Iris pigment epithelial cell (primary cell): ENCODE data around the gene KRT38.

Experiments
- DNase-seq: peaks from one replicate; pipeline ENCODE4 v3.0.0-alpha.2; 2011; ENCODE audit warnings: low read depth

The KRT38 gene

DNA sequence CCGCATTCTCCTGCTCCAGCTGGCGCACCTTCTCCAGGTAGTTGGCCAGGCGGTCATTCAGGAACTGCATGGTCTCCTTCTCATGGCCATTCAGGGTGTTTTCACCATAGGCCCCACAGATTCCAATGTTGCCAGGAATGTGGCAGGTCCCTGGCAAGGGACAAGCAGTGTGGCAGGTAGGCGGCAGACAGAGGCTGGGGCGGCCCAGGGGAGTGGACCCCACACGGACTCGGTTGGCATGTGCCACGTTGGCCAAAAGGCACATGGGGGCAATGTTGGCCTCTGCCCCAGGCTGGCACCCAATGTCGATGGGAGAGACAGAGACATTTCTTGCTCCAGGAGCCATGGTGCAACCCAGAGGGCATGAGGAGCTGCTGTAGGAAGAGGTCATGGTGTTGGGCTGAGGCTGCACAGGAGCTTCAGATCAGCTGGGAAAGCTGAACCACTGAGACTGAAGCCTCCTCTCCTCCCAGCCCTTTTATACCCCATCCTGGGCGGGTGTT is at the start of gene KRT38:
Gene KRT38 (minus strand): TSS at position 453 of the 503 bp plus-strand sequence. CDS start 62 bp downstream, at position 391.
- no peak for DNase-seq

DNA sequence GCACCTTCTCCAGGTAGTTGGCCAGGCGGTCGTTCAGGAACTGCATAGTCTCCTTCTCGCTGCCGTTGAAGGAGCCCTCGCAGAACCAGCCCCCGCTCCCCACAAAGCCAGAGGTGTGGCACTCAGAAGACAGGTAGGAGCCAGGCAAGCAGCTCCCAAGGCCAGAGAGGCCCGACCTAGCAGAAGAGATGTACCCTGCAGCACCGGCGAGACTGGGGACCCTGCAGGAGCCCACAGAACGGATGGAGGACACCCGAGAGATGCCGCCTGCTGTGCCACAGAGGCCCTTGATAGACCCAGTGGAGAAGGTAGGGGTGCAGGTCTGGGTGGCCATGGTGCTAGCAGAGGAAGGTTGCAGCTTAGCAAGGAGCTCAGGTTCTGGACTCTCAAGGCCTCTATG is 48.7 kb upstream of the KRT38 start, which contains the start of gene KRT36:
Gene KRT36 (minus strand): TSS at position 380 of the 400 bp plus-strand sequence. CDS start 46 bp downstream, at position 334.
- DNase-seq: no peak

DNA sequence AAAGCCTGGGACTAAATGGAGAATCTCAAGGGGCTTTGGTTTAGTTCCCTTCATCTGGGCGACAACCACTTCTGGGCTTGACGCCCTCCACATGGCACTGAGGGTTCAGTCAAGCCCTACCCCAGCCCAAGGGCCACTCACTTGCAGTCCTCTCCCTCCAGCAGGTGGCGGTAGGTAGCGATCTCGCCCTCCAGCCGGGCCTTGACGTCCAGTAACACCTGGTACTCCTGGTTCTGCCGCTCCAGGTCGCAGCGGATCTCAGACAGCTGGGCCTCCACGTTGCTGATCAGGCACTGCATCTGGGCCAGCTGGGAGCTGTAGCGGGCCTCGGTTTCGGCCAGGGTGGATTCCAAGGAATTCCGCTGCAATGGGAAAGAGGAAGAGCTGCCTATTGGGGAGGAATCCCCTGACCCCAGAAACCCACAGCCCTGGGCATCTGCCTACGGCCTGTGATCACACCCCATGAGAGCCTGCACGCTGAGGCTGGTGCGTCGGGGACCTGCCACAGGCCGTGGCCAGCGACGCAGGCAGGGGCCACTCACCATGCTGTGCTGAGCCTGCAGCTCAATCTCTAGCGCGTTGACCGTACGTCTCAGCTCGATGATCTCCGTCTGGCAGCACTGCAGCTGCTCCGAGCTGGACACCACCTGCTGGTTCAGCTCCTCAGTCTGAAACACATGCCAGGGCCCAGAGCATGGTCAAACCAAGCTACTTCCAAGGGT is 46.2 kb upstream of the KRT38 start:
- no peak for DNase-seq

DNA sequence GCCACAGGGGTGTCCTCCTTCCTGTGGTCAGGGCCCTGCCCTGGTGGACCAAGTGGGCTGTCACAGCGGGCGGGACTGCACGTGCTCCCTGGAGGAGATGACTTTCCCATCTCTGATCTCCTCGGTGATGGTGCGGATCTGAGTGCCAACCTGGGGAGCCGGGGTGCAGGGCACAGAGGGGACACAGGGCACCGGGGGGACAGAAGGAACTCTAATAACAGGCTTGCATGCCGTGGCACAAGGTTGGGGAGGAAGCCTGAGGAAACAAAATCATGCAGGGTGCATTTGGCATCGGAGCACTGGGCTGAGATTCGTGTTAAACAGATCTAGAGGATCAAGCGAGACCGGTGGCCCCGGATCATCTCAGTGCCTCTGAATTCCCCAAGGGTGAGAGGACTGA is 45.5 kb upstream of the KRT38 start:
- no peak for DNase-seq

DNA sequence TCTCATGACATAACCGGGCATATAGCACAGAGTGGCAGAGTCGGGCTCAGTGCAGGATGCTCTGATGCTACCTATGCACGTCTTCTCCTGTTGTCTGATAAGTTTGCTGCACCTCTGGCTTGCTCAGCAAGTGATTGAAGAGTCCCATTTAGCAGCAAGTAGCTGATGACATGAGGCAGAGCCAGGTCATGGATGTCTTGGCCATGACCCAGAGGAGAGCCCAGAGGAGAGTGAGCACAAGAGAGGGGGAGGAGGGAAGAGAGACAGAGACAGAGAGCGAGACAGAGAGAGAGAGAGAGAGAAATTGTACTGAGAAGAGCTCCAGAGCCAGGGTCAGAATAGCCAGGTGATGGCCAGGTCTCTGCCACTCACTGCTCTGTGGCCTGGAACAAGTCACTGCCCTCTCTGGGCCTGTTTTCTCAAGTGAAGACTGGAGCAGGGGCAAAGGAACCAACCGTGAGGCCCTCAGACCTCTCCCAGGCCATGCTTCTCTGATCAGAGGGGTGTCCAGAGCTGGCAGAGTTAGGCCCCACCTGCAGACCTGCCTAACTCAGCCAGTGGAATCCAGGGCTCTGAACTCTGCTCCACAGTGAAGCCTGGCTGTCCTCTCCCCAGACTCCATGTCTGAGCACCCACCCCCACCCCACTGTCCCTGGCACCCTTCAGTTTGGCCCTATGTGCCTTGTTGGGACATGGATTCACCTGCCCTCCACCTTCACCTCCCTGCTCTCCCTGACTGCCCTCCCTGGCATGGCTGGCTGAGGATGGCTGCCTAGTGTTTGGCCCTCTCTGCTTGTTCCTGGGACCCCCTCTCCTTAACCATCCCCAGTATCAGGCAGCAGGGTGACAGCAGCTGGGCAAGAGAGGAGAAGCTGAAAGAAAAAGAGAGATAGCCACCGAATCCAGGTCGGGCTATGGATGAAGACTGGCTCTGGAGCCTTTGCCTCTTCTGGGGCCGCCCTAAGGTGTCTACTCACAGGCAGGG is 44.4 kb upstream of the KRT38 start:
- no peak for DNase-seq

DNA sequence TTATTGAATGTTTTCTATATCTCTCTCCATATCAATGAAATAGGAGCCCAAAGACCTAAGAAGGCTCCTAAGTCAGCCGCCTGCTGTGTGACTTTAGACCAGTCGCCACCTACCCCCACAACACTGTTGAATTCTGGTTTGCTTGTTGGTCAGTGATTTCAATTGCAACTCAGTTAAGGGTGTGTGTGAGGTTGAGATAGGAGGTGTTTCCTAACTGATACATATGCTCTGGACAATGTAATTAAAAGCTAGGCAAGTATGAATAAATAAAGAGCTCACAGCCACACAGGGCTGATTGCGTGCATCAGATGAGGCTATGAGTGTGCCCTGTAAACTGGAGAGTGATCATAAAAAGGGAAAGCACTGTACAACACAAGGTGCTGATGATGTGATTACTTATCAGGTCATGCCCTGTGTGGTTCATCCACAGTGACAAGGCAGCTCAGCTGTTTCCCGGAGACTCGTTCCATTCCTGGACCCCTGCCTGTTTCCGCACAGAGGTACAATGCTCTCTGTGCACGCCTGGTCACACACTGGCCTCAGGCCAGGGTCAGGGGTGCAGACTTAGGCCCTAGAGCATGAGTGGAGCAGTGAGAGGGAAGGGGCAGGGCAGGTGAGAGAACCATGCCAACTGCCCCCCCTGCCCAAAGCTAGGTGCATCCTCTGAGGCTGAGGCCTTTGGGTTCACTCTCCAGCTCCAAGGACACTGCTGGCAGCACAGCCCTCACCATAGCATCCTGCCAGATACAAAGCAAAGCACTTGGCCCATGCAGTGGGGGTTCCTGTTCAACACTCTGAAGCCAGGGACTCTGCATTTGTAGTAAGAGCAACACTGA is 43.4 kb upstream of the KRT38 start:
- peak; percentile 17 for DNase-seq

DNA sequence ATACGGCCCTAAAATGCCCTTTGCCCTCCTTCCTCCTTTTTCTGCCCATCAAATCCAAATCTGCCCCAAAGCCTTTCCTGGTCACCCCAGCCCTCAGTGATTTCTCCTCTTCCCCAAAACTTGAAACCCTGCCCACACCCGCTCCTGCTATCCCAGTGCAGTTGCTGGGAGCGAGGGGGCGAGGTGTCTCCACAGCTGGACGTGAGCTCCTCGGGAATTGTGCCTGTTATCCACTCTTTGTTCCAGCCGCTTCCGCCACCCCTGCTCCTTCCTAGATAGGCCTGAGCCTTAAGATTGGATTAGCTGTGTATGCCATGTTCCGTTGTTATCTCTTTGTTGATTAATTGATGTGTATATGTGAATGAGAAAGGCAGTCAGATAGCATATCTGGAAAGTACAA is 42.7 kb upstream of the KRT38 start:
- no peak for DNase-seq

DNA sequence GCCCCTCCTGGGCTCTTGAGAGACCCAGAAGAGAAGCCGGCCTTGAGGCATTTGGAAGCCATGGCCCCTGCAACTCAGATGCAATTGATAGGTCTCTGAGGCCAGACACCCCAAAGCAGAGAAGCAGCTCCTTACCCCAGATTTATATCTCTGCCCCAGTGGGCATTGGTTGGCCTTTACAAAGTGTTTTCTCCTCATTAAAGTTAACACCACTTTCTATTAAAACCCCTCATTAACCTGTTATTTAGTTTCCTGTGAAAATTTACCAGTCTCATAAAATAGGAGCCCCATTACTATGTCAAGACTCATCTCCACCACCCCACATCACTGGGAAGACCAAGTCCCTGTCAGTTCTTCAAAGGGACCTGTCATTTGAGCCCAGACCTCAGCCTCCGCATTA is 40.3 kb upstream of the KRT38 start, which contains the start of gene KRT35:
Gene KRT35 (minus strand): TSS at position 116 of the 400 bp plus-strand sequence. CDS start 54 bp downstream, at position 62.
- DNase-seq: no peak

DNA sequence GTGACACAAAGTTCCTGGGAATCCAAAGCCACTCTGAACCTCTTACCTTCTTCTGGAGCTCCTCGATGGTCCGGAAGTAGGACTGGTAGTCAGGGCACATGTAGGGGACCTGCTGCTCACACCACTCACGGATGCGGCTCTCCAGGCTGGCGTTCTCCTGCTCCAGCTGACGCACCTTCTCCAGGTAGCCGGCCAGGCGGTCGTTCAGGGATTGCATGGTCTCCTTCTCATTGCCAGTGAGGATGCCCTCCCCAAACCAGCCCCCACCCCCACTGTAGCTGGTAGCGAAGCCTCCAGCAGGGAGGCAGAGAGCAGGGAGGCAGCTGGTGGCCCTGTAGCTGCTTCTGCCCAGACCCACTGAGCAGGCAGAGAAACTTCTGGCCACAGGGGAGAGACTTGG is 39.8 kb upstream of the KRT38 start:
- no peak for DNase-seq

DNA sequence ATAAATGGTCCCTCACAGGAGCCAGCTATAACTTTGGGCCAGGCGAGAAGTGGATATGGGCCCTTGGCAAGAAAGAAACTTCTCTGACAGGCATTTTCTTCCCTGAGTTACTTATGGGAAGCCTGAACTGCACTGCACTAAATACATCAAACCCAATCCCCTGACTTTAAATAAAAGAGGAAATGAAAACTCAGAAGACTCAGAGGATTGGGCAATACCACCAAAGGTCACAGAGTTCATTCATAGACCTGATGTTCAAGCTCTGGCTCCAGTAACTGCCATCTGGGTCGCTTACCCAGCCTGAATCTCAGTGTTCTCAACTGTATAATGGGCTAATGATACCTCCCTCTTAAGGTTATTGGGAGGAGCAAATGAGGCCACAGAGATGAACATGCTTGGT is 39.4 kb upstream of the KRT38 start:
- DNase-seq: no peak

DNA sequence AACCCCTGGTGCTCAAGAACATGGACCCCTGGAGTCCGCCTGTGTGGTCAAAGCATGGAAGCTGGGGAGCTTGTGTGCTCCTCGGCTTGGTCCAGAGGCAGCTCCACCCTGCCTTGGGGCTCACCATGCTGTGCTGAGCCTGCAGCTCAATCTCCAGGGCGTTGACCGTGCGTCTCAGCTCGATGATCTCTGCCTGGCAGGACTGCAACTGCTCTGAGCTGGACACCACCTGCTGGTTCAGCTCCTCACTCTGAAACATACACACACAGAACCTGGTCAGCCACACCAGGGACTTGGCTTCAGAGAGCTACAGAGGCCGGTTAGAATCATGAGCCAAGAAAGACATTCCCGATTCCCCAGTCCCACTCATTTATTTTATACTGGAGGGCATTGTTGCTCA is 37.5 kb upstream of the KRT38 start:
- no peak for DNase-seq

DNA sequence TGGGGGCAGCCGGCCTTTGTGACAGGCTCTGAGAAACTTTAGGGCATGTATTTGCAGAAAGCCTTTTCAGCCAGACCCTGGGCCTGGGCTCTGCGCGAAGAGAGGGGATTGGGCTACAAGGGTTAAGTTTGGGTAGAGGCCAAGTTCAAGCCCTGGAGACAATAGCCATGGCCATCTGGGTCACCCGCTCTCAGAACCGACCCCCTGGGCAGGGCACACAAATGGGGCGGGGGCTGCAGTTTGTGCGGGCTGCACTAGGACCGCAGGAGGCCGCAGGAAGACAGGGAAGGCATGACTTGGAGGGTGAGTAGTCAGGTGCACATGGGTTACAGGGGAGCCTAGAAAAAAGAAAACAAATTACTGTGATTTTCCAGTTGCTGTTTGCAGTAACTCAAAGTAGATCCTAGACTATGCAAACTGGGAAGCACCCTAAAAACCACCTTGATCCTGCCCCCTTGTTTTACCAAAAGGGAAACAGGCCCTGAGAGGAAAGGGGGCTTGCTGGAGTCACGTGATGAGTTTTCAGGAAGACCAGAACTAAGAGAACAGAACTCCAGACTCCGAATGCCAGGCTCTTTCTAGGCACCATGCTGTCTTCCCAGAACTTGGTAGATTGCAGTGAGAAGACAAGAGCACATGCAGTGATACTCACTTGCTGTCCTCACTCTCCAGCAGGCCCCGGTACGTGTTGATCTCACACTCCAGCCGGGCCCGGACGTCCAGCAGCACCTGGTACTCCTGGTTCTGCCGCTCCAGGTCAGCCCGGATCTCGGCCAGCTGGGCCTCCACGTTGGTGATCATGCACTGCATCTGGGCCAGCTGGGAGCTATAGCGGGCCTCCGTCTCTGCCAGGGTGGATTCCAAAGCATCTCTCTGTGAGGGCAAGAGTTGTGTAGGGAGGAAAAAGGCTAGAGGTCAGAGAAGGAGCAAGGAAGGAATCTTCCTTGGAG is 36.4 kb upstream of the KRT38 start:
- DNase-seq: no peak

DNA sequence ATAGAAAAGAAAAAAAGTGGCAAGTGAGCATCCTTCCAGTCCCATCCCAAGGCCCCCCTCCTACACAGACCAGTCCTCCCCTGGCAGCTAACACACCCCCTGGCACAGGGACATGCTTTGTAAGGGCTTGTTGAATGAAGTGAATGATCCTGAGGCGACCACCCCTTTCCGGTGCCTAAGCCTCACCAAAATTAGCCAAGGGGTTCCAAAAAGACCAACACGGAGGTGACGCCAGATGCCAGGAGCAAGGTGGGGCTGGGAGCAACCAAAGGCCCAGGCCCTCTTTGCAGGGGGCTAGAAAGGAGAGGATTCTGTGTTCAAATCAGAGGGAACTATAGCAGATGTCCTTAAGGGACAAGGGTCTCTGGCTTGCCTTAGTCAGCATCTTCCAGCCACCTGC is 34.6 kb upstream of the KRT38 start:
- no peak for DNase-seq

DNA sequence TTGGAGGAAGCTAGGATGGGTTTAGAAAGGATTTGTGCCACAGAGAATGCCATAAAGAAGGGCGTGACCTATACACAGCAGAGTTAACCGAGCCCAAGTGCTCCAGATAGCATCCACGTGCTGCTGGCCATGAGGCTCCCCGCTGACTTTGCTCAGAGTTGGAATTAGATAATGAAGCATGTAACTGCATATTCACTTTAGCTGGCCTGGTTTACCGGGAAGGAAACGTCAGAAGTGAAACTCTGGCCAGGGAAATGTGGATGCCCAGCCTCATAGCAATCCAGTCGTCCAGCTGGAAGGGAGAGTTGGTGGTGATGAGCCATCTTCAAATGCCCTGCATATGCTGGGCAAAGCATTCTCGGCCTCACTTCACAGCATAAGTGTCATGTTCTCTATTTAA is 34.1 kb upstream of the KRT38 start:
- DNase-seq: no peak

DNA sequence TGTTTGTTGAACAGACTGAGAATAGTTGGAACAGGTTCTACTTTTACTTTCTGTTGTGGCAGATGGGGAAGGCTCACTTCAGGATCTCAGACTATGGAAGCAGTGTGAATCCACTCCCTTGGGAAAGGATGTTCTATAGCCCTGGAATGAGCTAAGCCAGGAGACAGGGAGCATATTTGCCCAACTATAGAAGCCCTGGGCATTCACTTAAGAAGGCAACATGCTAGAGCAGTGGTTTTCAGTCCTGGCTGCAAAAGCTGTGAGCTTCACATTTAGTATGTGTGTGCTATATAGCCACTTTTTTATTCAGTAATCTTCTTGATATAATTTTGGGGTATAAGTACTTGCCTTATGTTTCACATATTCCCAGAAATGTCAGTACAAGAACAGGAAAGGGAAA is 27.6 kb upstream of the KRT38 start:
- DNase-seq: no peak

DNA sequence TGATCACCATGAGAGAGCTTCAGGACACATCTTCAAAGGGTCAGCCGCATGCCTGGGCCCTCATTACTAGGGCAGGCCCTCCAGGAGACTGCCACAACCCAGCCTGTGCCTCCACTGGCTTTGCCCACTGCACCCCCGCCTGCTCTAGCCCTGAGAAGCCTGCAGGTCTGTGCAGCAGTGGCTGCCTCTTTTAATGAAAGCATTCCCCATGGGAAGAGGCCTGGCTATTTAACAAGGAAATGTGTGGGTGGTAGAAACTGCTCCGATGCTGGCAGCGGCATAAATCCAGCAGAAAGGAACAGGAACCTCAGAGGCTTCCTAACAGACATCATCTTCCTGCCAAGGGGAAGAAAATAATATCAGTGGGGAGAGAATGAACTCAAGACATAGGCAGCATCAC is 26.8 kb upstream of the KRT38 start:
- DNase-seq: no peak

DNA sequence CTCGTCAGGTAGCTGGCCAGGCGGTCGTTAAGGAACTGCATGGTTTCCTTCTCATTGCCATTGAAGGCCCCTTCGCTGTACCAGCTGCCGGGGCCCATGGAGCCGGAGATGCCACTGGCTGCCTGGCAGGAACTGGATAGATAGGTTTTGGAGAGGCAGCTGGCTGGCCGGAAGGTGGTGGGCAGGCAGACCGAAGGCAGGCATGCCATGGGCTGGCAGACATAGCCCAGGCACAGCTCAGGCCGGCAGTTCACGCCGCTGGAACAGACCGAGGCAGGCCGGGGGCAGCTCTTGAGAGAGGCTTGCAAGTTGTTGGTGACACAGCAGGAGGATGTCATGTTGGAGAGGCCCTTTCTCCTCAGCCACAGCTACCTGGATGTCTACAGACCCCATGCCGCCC is 26.2 kb upstream of the KRT38 start, which contains the start of gene KRT32:
Gene KRT32 (minus strand): TSS at position 399 of the 400 bp plus-strand sequence. CDS start 61 bp downstream, at position 338.
- no peak for DNase-seq

DNA sequence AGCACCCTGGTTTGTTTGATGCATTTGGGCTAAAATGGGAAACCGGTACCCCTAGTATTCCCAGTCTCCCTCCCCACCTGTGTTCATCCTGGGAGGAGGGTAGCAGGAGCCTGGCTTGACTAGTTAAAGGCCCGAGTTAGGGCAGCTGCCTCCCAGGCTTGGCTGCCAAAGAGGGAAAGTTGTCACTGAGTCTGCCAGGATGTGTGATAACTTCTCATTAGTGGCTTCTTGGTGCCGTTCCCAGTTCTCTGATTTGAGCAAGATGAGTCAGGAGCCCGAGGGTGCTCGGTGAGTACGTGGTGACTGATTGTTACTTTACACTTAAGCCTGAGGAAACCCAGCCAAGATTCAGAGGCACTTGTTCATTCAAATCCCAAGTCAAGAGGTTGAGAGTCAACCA is 23.9 kb upstream of the KRT38 start:
- peak; percentile 95 for DNase-seq

DNA sequence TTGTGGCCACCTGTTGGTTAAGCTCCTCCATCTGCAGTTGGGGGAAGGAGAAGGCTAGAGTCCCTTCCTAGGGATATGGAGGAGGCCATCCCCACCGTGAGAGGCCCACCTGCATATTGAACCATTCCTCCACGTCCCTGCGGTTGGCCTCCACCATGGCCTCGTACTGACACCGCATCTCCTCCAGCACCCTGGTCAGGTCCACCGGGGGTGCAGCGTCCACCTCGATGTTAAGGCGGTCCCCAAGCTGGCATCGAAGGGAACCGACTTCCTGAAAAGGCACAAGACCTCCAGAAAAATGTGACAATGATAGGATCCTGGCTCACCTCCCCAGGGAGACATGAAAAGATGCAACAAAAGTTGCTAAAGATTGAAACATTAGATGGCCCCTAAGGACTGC is 23.4 kb upstream of the KRT38 start:
- no peak for DNase-seq

DNA sequence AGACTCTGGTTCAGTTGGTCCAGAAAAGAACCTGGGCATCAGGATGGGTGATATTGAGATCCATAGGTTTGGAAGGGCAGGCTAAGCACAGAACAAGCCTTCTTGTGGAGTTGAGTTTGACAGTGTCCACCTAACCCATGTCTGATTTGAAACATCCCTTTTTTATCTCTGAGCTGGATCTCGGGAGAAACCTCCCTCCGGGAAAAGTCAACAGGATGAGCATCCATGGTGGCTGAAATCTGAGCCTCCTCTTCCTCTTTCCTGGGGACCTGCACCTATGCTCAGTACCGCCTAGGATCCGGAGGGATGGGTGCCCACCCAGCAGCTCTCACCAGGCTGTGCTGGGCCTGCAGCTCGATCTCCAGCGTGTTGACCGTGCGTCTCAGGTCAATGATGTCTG is 23.0 kb upstream of the KRT38 start:
- DNase-seq: no peak

DNA sequence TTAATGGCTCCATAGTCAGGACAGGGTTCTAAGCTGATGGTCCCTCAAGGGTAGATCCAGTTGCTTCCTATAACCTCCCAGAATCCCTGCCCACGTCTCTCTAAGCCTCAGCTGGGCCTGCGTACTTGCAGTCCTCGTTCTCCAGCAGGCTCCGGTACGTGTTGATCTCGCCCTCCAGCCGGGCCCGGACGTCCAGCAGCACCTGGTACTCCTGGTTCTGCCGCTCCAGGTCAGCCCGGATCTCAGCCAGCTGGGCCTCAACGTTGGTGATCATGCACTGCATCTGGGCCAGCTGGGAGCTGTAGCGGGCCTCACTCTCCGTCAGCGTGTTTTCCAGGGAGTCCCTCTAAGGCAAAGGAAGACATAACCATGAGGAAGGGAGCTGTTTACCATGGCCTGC is 21.9 kb upstream of the KRT38 start:
- DNase-seq: no peak
